Activated CD8-positive, alpha-beta memory T cell treated with anti-CD3 and anti-CD28 coated beads, Interleukin-2, amount 50 U/mL, for 1 hour (primary cell): ENCODE data around the gene EPN2.
"Not testable (repeated sequence)": the region's sequence is repeated elsewhere in the genome, so short reads cannot be mapped to it uniquely, and the experiment has no call there.

Source experiments
- DNase-seq: peaks from one replicate; pipeline ENCODE4 v3.0.0-alpha.2; 2020; ENCODE audit errors: extremely low read depth

Gene EPN2

DNA sequence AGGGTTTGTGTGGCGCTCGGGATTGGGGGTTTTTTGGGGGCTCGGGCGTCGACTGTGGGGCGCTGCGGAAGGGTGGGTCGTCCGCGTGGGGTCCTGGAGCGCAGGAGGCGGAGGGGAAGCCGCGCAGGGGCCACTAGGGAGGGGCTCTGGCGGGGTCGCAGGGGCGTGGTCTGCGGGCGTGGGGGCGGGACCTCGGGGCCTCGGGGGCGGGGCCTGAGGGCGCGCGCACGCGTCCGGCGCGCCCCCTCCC lies at the start of gene EPN2:
TSS of gene EPN2 (plus strand) at position 228 of the 250 bp plus-strand sequence. CDS start 45,754 bp downstream, outside the sequence.
- not testable (repeated sequence) for DNase-seq

DNA sequence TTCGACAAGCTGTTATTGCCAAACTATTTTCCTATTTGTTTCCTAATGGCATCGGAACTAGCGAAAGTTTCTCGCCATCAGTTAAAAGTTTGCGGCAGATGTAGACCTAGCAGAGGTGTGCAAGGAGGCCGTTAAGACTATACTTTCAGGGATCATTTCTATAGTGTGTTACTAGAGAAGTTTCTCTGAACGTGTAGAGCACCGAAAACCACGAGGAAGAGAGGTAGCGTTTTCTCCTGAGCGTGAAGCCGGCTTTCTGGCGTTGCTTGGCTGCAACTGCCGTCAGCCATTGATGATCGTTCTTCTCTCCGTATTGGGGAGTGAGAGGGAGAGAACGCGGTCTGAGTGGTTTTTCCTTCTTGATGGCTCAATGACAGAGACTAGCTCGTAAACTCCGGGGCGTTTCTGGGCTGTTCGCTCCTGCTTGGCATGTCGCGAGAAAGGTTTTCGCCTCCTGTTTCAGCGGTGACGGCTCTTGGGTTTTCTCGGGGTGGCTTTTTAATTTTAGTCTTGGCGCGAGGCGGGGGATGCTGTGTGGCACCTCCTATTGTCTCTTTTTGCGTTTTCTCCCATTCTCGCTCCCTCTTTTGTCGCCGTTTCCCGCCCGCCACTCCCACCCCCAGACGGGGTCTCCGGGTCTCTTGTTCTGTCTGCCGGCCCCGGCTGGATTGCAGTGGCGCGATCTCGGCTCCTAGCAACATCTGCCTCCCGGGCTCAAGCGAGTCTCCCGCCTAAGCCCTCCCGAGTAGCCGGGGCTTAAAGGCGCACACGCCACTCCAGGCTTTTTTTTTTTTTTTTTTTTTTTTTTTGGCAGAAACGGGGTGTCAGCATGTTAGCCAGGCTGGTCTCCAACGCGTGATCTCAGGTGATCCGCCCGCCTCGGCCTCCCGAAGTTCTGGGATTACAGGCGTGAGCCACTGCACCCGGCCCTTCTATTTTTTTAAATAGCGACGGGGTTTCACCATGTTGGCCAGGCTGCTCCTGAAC lies 49.0 kb upstream of the EPN2 start:
- DNase-seq, result not testable (repeated sequence)

DNA sequence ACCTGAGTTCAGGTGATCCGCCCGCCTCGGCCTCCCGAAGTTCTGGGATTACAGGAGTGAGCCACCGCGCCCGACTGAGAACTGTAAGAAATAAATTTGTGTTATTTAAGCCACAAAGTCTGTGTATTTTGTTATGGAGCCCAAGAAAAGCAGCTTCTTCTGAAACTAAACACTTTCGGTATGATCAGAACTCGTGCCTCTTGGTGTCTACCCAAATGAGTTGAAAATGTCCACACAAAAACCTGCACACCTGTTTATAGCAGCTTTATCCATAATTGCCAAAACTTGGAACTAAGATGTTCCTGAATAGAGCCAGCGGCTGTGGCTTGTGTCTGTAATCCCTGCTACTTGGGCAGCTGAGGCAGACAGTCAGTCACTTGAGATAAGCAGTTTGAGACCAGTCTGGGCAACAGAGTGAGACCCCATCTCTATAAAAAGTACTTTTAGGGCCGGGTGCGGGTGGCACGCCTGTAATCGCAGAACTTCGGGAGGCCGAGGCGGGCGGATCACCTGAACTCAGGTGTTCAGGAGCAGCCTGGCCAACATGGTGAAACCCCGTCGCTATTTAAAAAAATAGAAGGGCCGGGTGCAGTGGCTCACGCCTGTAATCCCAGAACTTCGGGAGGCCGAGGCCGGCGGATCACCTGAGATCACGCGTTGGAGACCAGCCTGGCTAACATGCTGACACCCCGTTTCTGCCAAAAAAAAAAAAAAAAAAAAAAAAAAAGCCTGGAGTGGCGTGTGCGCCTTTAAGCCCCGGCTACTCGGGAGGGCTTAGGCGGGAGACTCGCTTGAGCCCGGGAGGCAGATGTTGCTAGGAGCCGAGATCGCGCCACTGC lies 48.1 kb upstream of the EPN2 start:
- DNase-seq, result not testable (repeated sequence)

DNA sequence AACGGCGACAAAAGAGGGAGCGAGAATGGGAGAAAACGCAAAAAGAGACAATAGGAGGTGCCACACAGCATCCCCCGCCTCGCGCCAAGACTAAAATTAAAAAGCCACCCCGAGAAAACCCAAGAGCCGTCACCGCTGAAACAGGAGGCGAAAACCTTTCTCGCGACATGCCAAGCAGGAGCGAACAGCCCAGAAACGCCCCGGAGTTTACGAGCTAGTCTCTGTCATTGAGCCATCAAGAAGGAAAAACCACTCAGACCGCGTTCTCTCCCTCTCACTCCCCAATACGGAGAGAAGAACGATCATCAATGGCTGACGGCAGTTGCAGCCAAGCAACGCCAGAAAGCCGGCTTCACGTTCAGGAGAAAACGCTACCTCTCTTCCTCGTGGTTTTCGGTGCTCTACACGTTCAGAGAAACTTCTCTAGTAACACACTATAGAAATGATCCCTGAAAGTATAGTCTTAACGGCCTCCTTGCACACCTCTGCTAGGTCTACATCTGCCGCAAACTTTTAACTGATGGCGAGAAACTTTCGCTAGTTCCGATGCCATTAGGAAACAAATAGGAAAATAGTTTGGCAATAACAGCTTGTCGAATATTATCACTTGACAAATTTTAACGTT lies 47.3 kb upstream of the EPN2 start:
- DNase-seq, result not testable (repeated sequence)

DNA sequence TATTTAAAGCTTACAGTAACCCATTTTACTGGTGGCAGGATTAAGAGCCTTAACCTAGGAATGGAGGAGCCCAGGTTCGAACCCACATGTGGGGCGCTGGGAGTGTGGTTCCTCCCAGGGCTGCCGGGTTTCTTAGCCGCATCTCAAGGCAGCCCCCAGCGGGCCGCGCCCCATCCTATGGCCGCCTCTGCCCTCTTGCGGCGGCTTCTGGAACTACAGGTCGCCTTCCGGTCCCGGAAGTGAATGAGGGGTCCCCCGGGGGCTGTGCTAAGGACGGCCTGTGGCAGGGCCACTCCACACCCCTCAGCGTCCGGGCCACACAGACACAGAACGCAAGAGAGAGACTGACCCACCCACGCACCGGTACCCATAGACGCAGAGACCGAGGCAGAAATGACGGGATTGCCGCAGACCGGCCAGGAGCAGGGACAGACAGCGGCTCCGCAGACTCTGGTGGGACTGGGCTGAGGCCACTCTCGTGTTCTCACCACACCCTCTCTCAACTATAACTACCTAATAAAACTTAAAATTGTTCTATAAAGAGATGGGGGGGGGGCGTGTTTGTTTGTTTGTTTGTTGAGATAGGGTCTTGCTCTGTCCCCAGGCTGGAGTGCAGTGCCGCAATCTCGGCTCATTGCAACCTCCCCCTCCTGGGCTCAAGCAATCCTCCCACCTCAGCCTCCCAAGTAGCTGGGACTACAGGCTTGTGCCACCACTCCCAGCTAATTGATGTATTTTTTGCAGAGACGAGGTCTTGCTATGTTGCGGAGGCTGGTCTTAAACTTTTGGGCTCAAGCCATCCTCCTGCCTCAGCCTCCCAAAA lies 40.6 kb upstream of the EPN2 start:
- DNase-seq, result not testable (repeated sequence)

DNA sequence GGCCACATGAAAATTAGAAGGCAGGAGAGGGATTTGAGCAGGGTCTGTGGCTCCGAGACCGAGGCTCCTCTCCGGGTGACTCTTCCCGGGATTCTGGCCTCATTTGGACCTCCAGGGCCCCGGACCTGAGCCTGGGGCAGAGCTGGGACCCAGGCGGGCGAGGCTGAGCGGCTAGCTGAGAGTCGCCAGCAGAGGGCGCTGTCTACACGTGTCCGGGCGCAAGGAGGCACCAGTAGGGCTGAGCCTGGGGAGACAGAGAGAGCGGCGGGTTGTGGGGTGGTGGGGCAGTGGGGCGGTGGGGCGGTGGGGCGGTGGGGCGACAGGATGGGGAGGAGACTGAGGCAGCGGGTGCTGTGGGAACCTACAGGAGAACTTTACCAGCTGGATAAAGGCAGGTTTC lies 34.7 kb upstream of the EPN2 start:
- DNase-seq, result not testable (repeated sequence)

DNA sequence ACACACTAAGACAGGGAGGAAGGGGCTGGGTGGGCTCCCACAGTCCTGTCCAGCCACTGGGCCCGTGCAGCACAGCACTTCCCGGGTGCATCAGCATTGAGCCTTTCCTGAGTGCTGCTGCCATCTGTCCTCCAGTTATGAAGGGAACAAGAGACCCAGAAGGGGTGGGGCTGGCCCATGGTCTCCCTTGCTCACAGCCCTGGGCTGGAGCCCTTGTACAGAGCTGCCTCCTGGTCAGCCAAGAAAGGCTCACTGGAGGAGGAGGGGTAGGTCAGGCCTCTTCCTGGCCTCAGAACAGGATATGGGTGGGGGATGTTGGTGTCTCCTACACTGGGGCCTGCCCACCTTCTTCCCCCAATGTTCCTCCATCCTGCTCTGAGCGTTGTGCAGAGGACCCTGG lies 33.7 kb upstream of the EPN2 start:
- not testable (repeated sequence) for DNase-seq

DNA sequence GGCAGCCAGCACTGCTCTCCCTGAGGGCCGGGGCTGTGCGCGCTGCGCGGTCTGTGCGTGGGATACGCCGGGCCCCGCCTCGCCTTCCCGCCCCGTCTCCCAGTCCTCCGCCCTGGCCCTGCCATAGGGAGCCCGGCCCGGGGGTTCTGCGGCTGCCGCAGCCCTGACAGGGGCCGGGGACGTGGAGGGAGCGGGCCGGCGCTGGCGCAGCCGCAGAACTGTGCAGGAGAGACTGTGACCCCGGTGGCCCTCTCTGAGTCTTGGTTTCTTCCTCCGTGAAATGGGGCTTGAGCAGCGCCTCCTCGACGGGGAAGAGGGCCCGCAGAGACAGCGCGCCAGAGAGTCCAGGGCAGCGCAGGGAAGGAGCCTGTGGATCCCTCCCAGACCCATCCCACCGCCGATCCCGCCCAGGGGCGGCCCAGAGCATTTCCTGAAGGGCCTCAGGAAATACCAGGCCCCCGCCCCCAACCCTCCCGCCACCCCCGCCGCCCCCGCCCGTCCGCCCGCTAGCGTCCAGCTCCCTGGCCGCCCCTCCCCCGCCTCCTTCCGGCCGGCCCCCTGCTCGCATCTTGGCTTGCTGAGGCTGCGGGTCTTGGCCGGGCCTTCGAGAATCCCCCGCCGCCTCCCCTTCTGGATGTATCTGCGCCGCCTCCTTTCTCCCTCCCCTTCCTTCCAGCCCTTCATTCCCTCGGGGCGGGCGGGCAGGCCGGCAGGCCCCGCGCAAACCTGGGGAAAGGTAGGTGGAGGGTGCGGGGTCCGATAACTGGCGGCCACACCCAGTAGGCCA lies 21.9 kb upstream of the EPN2 start:
- not testable (repeated sequence) for DNase-seq

DNA sequence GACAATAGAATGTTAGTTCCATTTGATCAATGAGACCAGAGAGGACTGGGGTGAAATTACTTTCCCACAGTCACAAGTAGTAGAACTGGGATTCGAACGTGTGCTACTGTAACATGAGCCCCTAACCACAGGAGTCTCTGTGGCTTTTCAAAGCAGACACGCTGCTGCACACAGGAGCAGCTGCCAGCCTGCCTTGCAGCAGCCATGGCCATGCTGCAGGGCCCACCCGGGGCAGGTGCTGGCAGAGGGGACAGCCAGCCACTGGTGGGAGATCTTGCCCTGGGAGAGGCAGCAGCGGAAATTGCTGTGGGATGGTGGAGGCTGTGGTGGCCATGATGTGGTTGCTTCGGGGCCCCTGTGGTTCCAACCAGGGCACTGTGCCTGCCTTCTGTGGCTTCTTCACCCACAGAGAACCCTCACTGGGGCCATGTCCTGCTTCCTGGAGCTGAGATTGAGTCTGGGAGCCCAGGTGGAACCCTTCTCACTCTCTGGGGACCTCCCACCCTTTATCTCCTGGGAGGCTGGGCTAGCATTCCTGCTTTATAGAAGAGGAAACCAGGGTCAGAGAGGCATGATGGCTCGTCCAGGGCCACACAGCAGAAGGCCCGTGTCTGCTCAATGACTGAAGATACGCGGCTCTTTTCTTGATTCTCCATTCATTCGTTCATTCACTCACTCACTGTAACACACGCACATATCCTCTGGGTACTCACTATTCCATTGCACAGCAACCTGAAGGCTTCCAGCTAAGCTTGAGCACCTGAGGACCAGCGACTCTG lies 20.8 kb upstream of the EPN2 start:
- not testable (repeated sequence) for DNase-seq

DNA sequence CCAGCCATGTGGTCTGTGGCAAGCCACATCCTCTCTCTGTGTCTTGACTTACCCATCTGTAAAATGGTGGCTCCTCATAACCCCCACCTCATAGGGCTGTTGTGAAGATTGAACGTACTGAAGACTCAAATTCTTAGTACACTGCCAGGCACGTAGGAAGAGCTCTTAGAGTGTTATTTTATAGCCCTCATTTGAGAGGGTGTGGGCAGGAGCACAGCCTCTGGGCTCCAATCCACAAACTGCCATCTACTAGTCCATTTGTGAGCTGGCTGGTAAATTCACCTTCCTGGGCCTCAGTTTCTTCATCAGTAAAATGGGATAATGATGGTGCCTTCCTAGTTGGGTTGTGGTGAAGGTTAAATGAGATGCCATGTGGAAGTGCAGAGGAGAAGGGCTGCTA lies 18.3 kb upstream of the EPN2 start:
- not testable (repeated sequence) for DNase-seq

DNA sequence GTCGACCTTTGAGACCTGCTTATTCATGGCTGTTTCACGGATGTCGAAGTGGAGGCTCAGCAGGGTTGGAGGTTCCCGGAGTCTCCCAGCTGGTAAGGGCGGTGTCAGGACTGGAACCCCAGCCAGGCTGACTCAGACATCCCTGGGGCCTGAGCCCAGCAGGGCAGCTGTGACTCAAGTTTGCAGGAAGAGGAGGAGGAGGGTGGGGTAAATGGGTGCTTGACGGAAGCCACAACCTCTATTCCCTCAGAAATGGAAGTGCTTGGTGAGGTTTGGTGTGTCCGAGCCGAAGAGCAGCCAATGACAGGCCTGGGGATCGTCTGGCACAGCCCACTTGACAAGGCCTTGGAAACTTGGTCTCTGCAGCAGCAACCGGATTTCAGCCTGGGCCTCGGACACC lies 17.8 kb upstream of the EPN2 start:
- not testable (repeated sequence) for DNase-seq

DNA sequence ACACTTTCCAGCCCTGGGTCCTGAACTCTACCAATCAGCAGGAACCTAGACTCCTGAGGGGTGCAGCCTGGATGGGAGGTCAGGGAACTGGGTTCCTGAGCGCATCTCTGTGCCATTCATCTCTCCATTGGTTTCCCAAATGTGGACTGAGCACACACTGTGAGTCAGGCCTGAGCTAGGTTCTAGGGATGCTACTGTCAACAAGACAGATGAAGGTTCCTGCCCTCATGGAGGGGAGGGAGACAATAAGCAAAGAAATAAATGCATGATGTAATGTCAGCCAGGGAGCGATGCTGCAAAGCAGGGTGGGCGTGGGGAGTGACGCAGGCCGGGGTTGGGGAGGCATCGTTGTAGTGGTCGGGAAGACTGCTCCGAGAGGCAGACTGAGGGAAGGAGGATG lies 17.0 kb upstream of the EPN2 start:
- not testable (repeated sequence) for DNase-seq

DNA sequence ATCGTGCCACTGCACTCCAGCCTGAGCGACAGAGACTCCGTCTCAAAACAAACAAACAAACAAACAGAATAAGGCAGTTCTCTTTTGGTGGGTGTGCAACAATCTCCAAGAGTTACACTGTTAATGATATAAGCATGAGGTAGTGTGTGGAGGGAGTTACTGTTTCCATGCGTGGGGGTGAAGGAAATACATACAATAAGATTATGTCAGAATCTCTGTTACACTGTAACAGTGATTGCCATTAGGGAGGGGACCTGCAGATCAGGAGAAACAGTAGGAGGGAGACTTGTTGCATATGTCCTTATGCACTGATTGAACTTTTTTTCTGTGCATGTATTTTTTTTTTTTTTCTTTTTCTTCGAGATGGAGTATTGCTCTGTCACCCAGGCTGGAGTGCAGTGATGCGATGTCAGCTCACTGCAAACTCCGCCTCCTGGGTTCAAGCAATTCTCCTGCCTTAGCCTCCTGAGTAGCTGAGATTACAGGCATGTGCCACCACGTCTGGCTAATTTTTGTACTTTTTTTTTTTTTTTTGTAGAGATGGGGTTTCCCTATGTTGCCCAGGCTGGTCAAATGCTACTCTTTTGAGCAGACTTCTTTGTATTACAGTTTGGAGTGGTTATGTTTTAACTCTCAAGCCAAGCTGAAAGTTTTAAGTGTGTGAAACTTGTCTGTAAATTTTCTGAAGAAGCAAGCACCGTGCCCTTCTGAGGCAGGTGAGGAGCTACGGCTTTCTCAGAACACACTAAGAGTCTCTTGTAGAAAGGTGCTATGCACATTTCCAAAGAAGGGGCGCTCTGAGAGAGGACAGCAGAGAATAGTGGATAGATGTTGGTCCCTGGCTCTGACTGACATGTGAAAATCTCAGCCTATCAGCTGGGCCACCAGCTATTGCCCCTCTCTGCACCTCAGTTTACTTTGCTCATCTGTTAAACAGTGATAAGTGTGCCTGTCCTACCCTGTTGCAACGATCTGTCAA lies 10.3 kb upstream of the EPN2 start:
- not testable (repeated sequence) for DNase-seq

DNA sequence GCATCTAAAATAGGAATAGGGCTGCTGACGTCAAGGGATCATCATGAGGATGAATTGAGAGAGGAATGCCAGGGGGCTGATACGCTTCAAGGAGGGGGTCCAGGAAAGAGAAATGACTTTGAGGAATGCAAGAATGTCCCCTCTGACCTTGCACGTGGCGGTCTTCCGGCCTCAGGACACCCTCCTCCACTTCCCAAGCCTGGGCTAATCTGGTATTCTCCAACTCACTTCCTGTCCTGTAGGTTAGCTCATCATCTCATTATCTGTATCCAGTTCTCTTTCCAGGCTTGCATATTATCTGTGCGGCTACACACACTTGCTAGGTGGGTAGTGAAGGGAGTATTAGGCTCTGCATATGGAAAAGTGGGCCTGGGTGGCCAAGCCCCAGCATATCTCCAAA lies 2.5 kb upstream of the EPN2 start:
- not testable (repeated sequence) for DNase-seq

DNA sequence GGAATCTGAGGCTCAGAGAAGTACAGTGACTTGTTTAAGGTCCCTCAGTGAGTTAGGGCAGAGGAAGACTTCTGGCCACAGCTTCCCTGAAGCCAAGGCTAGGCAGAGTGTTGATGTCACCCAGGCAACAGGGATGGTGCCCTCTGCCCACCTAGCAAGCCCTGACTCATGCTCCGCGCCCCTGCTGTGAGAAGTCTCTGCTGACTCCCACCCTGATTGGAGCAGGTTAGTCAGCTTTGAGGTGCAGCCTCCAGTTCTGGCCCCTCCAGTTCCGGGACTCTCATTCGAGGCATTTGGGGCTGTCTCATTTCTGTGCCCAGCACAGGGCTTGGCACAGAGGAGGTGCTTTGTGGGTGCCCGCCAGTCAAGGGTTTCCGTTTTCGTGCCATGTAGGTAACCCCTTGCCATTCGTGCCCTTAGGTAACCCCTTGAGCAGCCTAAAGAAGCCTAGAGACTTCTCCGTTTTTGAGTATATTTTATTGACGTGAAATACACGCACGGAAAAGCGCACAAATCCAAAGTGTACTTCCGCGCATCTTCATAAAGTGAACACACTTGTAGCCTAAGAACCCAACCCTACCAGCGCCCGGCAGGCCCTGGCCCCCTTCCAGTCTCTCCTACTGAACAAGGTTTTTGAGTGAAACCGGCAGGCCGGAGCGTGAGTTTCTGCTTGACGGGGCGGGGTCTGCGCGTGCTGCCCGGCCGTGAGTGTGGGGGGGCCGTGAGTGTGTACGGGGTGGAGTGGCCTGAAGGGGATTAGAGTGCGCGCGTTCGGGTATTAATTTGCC lies 621 bp upstream of the EPN2 start:
- not testable (repeated sequence) for DNase-seq

DNA sequence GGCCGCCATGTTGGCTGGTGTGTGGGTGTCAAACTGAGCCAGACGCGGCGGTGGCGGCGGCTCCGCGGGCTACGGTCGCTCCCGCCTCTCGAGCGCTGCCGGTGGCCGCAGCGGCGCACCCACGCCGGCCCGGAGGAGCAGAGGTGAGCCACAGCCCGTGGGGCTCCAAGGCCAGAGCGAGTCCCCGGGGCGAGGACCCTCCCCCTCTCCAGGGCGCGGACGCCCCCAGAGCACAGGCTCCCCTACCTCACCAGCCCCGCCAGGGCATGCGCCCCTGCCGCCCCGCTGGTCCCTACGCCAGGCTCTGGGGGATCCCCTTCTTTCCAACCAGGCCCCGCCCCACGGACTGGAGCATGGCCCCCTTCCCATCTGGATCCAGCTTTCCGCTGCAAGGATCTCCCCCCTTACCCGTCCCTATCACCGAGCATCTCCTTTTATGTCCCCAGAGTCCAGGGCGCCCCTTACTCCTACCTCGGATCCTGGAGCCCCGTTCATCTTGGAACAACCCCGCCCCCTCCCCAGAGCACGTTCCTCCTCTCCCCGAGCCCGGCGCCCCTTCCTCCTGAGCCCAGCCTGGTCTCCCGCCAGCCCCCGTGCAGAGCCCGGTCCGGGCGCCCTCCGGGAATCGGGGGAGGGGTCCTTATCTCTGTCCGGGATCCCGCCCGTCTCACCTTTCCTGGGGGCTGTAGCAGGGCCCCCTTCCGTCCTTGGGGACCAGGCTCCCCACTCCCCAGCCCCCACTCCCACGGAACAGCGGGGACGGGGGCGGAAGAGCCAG lies 412 bp downstream of the EPN2 start:
- DNase-seq, result no peak

DNA sequence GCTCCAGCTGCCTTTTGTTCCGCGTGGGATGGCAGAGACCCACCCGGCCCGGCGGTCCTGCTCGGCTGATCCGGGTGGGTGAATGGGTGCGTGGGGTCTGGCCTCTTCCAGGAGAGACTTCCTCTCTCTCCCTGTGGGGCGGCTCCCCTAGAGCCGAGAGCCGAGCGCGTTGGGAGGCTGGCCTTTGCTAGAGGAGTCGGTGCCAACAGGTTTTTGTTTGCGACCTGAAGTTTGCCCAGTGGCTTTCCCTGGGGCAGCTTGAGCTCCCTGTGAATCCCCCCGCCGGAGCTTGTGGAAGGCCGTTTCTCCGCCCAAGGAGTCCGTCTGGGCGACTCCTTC lies 970 bp downstream of the EPN2 start:
- no peak for DNase-seq
